DOHH2 (cell line): ENCODE measurements around the gene BFSP1.

Experiments used
- H3F3A ChIP-seq: fragments of 200-600 bp; sonication (generic), shearing (Covaris generic); 2 replicates; pipeline ENCODE4 v1.6.0; 2016; ENCODE audit warnings: antibody characterized with exemption, mild to moderate bottlenecking; ENCODE audit not compliant: control insufficient read depth, insufficient read depth
- H3K27ac ChIP-seq: fragments of 200-600 bp; sonication (generic); 2 replicates; pipeline ENCODE4 v1.5.1; 2014; ENCODE audit warnings: low read depth, mild to moderate bottlenecking, low read length, moderate library complexity
- H3K27me3 ChIP-seq: fragments of 200-600 bp; sonication (generic); 2 replicates; pipeline ENCODE4 v1.6.1; 2014; ENCODE audit warnings: mild to moderate bottlenecking, low read length, mixed read lengths; ENCODE audit not compliant: control insufficient read depth
- H3K36me3 ChIP-seq: fragments of 200-600 bp; sonication (generic); 2 replicates; pipeline ENCODE4 v1.6.1; 2014; ENCODE audit warnings: mild to moderate bottlenecking, low read length, moderate library complexity, mixed read lengths; ENCODE audit not compliant: control insufficient read depth
- H3K4me1 ChIP-seq: fragments of 200-600 bp; sonication (generic); 2 replicates; pipeline ENCODE4 v1.6.1; 2014; ENCODE audit warnings: mild to moderate bottlenecking, low read length, mixed read lengths; ENCODE audit not compliant: control insufficient read depth
- H3K4me2 ChIP-seq: fragments of 200-600 bp; sonication (generic); 2 replicates; pipeline ENCODE4 v1.6.0; 2014; ENCODE audit warnings: mild to moderate bottlenecking, low read length, moderate library complexity
- H3K4me3 ChIP-seq: fragments of 200-600 bp; sonication (generic); 2 replicates; pipeline ENCODE4 v1.5.1; 2014; ENCODE audit warnings: mild to moderate bottlenecking, low read length, mixed read lengths
- H3K79me2 ChIP-seq: fragments of 200-600 bp; sonication (generic); 2 replicates; pipeline ENCODE4 v1.6.1; 2014; ENCODE audit warnings: mild to moderate bottlenecking, low read length, mixed read lengths; ENCODE audit not compliant: control insufficient read depth
- H3K9me2 ChIP-seq: fragments of 200-600 bp; sonication (generic); replicated peaks from 2 replicates; pipeline ENCODE4 v1.6.1; 2014; ENCODE audit warnings: mild to moderate bottlenecking, low read length, mixed read lengths; ENCODE audit not compliant: control insufficient read depth
- H3K9me3 ChIP-seq: fragments of 200-600 bp; sonication (generic); 2 replicates; pipeline ENCODE4 v1.6.1; 2014; ENCODE audit warnings: antibody characterized with exemption, low read length, mixed read lengths; ENCODE audit not compliant: control insufficient read depth, insufficient read depth
- H4K20me1 ChIP-seq: fragments of 200-600 bp; sonication (generic); 2 replicates; pipeline ENCODE4 v1.6.0; 2014; ENCODE audit warnings: low read depth, mild to moderate bottlenecking, antibody characterized with exemption, low read length, moderate library complexity; ENCODE audit not compliant: control insufficient read depth, insufficient read depth
- EZH2phosphoT487 ChIP-seq: fragments of 200-600 bp; sonication (generic); IDR thresholded peaks from 2 replicates; pipeline ENCODE4 v1.6.1; 2017; ENCODE audit warnings: borderline replicate concordance, mild to moderate bottlenecking, antibody characterized with exemption, low read length, moderate library complexity, mixed read lengths
- TF ChIP-seq, protein P1 (sequence below): fragments of 200-600 bp; sonication (generic); IDR thresholded peaks from one replicate; pipeline ENCODE4 v1.5.1; 2014; ENCODE audit warnings: antibody characterized with exemption, mild to moderate bottlenecking, low read depth, low read length; ENCODE audit not compliant: poor library complexity, severe bottlenecking

Gene BFSP1

DNA sequence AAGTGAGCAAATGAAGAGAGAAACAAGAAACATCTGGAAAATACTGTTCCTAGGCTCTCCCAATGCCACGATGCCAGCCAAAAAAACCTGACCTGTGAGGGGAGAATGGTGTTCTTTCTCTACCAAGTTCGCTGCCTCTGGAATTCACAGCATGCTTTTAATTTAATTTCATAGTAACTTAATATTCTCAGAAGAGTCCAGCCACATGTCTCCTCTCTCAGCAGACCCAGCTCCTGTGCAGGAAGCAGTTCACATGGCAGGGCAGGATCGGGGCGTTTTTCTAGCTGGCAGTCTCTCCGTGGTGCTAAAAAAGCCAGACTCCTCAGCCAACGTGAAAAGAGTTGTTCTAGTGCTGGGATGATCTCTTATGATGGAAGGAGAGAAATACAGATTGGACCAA lies 57.5 kb downstream of the BFSP1 start:
- Histone ChIP-seq H3K36me3 (no peaks in the 10 kb centered on the region), H3K4me2 (no peak overlapping the region), H3K27ac (no peak overlapping the region), H3K4me1 (no peaks in the 10 kb centered on the region), H4K20me1 (no peaks in the 10 kb centered on the region), H3K79me2 (no peaks in the 10 kb centered on the region), H3K9me2 (no peaks in the 10 kb centered on the region), H3K27me3 (no peaks in the 10 kb centered on the region), H3F3A (no peaks in the 10 kb centered on the region), H3K9me3 (no peaks in the 10 kb centered on the region), H3K4me3 (no peak overlapping the region)
- no peak for TF ChIP-seq EZH2phosphoT487
- TF ChIP-seq, protein P1, sequence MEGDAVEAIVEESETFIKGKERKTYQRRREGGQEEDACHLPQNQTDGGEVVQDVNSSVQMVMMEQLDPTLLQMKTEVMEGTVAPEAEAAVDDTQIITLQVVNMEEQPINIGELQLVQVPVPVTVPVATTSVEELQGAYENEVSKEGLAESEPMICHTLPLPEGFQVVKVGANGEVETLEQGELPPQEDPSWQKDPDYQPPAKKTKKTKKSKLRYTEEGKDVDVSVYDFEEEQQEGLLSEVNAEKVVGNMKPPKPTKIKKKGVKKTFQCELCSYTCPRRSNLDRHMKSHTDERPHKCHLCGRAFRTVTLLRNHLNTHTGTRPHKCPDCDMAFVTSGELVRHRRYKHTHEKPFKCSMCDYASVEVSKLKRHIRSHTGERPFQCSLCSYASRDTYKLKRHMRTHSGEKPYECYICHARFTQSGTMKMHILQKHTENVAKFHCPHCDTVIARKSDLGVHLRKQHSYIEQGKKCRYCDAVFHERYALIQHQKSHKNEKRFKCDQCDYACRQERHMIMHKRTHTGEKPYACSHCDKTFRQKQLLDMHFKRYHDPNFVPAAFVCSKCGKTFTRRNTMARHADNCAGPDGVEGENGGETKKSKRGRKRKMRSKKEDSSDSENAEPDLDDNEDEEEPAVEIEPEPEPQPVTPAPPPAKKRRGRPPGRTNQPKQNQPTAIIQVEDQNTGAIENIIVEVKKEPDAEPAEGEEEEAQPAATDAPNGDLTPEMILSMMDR, result no peak

DNA sequence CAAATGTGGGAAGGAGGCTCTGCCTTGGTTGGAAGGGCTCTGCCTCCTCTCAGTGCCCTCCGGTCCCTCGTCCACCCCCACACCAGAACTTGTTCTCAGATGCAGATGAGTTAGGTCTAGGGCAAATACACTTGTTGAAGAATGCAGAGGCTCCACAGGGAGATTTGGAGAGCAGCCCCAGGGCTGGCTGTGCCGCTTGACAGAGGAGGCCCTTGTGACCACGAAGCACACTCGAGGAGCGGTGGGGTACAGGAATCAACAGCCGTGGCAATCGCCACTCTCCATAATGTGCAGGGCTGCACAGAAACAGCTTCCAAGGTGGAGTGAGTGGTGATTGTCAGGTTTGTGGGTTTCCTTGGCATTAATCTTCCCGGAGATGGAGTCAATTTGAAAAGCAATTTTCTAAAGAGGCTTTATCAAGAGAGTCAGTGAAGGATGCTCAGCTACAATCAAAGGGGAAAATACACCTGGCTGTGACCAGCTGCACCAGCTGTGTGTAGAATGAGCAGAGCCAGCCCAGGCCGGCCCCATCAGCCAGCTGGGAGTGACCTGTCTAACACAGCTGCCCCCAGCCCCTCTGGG lies 59.5 kb downstream of the BFSP1 start:
- Histone ChIP-seq H3K27me3 (no peaks in the 10 kb centered on the region), H3F3A (no peaks in the 10 kb centered on the region), H3K9me2 (no peaks in the 10 kb centered on the region), H3K4me1 (no peaks in the 10 kb centered on the region), H4K20me1 (no peaks in the 10 kb centered on the region), H3K79me2 (no peaks in the 10 kb centered on the region), H3K4me2 (no peak overlapping the region), H3K36me3 (no peaks in the 10 kb centered on the region), H3K27ac (no peak overlapping the region), H3K9me3 (no peaks in the 10 kb centered on the region), H3K4me3 (no peak overlapping the region)
- TF ChIP-seq EZH2phosphoT487, result no peak
- TF ChIP-seq, protein P1, result no peak

DNA sequence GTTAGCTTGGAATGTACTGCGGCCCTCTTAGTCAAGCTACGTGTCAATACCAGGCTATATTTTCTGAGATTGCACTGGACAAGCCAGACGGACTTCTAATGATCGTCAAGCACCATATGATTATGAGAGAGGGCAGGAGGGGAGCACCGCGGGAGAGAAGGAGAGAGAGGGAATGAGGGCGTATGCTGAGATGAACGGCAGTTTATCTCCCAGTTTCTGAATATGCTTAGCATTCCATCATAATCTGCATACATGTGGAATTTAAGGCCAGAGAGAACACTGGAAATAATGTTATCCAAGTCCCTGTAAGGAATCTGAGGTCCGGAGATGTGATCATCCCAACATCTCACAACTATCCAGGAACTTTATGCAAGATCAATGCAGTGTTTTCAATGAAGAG lies 60.2 kb downstream of the BFSP1 start:
- Histone ChIP-seq H3K4me3 (no peak overlapping the region), H3K27me3 (no peaks in the 10 kb centered on the region), H3K36me3 (no peaks in the 10 kb centered on the region), H3K9me2 (no peaks in the 10 kb centered on the region), H3F3A (no peaks in the 10 kb centered on the region), H3K79me2 (no peaks in the 10 kb centered on the region), H4K20me1 (no peaks in the 10 kb centered on the region), H3K4me2 (no peak overlapping the region), H3K4me1 (no peaks in the 10 kb centered on the region), H3K9me3 (no peaks in the 10 kb centered on the region), H3K27ac (no peak overlapping the region)
- TF ChIP-seq, protein P1, result no peak
- no peak for TF ChIP-seq EZH2phosphoT487

DNA sequence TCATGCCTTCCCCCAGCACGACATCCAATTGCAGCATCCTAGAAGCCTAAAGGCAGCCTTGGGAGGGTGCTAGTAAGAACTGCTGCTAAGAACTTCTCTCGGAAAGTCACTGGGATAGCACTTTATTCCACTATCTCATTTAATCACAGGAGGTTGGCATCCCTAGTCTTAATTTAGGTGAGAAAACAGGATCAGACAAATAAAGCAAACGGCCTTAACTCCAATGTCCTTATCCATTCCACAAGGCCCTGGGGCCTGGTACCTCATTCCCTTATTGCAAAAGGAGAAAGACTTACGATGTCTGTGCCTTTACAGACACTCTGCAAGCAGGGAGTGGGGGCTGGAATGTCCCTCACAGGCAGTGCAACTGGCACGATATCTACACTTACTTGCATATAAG lies 60.7 kb downstream of the BFSP1 start:
- Histone ChIP-seq H3K4me1 (no peaks in the 10 kb centered on the region), H3K27ac (no peak overlapping the region), H3K4me3 (no peak overlapping the region), H3K79me2 (no peaks in the 10 kb centered on the region), H3K4me2 (no peak overlapping the region), H3K36me3 (no peaks in the 10 kb centered on the region), H3F3A (no peaks in the 10 kb centered on the region), H3K27me3 (no peaks in the 10 kb centered on the region), H3K9me2 (no peaks in the 10 kb centered on the region), H4K20me1 (no peaks in the 10 kb centered on the region), H3K9me3 (no peaks in the 10 kb centered on the region)
- TF ChIP-seq EZH2phosphoT487, result no peak
